Left ventricle myocardium superior (tissue), 1 donor: Measurements from ENCODE around the gene PEX6. TPM values are rescaled to one million over a fixed set of nuclear protein-coding genes. Genes with fewer than 3 reads are reported as not detected.
"Not testable (repeated sequence)": the region's sequence is repeated elsewhere in the genome, so short reads cannot be mapped to it uniquely, and the experiment has no call there.

ENCODE experiments used
- ATAC-seq: fragments of 200-7000 bp; cut with Tn5 transposase; one replicate; pipeline ENCODE4 v1.9.1; 2020; ENCODE audit warnings: mild to moderate bottlenecking, moderate library complexity
- DNase-seq: peaks from one replicate; pipeline ENCODE4 v3.0.0-alpha.2; 2020
- intact Hi-C: fragments of 100-400 bp; cut with micrococcal nuclease; formaldehyde crosslinking; loops from one replicate; pipeline ENCODE4 v1.11.0; 2022
- total RNA-seq: library from RNA; stranded (reverse); fragmentation: NEBNext Ultra II Directional; extraction: Animal tissue kit (Norgen Biotek cat#: 25700); gene quantifications from one replicate; pipeline ENCODE4 v1.2.1, GENCODE V29; 2021
- donor health status: DM: no; HTN: yes; CAD: no; lungs with severe emphysema.

PEX6 gene
- total RNA-seq, 1 donor from 2014 or later = 27.8 TPM

- intact Hi-C loops = no loop called here
- no peak for ATAC-seq
These were observed 9.6 kb downstream of the PEX6 start for GRCh38 chr6:42969431-42969830.

GRCh38 chr6:42968783-42969182, 10.2 kb downstream of the PEX6 start:
- DNase-seq (no peak), ATAC-seq (no peak)
- intact Hi-C loops = no loop called here

More at GRCh38 chr6:42969431-42969830, 9.6 kb downstream of the PEX6 start:
- DNase-seq = no peak

GRCh38 chr6:42968126-42968701, 10.8 kb downstream of the PEX6 start:
- intact Hi-C loops = no loop called here
- no peak for ATAC-seq
- DNase-seq = no peak

GRCh38 chr6:42967228-42967627, 11.8 kb downstream of the PEX6 start:
- DNase-seq (no peak), ATAC-seq (no peak)
- intact Hi-C loops = no loop called here

- ATAC-seq = no peak
- intact Hi-C loops = no loop called here
- DNase-seq = no peak
These were observed 12.4 kb downstream of the PEX6 start for GRCh38 chr6:42966571-42966970.

GRCh38 chr6:42963855-42964605, 15.0 kb downstream of the PEX6 start:
- intact Hi-C loops = no loop called here
- no peak for ATAC-seq
- no peak for DNase-seq

- ATAC-seq = no peak
- no peak for DNase-seq
- intact Hi-C loops = no loop called here
These were observed 15.7 kb downstream of the PEX6 start for GRCh38 chr6:42963179-42963854.

GRCh38 chr6:42962502-42963178, 16.3 kb downstream of the PEX6 start:
- DNase-seq (no peak), ATAC-seq (no peak)
- intact Hi-C loops = no loop called here

- DNase-seq (no peak), ATAC-seq (no peak)
- intact Hi-C loops = no loop called here
These were observed 16.9 kb downstream of the PEX6 start for GRCh38 chr6:42962096-42962495.

- no peak for DNase-seq
- intact Hi-C loops = no loop called here
- no peak for ATAC-seq
These were observed 17.9 kb downstream of the PEX6 start for GRCh38 chr6:42961020-42961470.

GRCh38 chr6:42960243-42961019, 18.6 kb downstream of the PEX6 start, which contains the start of gene GNMT:
TSS of gene GNMT (plus strand) at chr6:42960754. CDS start at chr6:42960768, 14 bp downstream.
- intact Hi-C loops = no loop called here
- peak; percentile 93 for ATAC-seq
- DNase-seq = peak; percentile 85

- ATAC-seq = peak; percentile 63
- intact Hi-C loops = no loop called here
- DNase-seq = no peak
These were observed 19.1 kb downstream of the PEX6 start for GRCh38 chr6:42959917-42960242.

GRCh38 chr6:42958125-42958524, 20.9 kb downstream of the PEX6 start:
- ATAC-seq = no peak
- DNase-seq = no peak
- intact Hi-C loops = no loop called here

GRCh38 chr6:42954405-42954804, 24.6 kb downstream of the PEX6 start:
- intact Hi-C loops, DNase-seq, ATAC-seq: not testable (repeated sequence)

GRCh38 chr6:42952389-42952788, 26.6 kb downstream of the PEX6 start:
- DNase-seq = no peak
- ATAC-seq = no peak
- intact Hi-C loops = no loop called here

GRCh38 chr6:42947950-42948349, 31.0 kb downstream of the PEX6 start:
- intact Hi-C loops = no loop called here
- ATAC-seq = peak; percentile 27
- no peak for DNase-seq

GRCh38 chr6:42942444-42942843, 36.5 kb downstream of the PEX6 start:
- ATAC-seq (no peak), DNase-seq (no peak)
- intact Hi-C loops = no loop called here

GRCh38 chr6:42941356-42941755, 37.6 kb downstream of the PEX6 start:
- intact Hi-C loops, DNase-seq, ATAC-seq: not testable (repeated sequence)

GRCh38 chr6:42940493-42941045, 38.4 kb downstream of the PEX6 start:
- DNase-seq = no peak
- intact Hi-C loops = no loop called here
- ATAC-seq = no peak
